T-helper 22 cell (primary cell): ENCODE data around the gene CUL9.

Experiments
- DNase-seq: peaks from one replicate; pipeline ENCODE4 v3.0.0-alpha.2; 2020; ENCODE audit warnings: low read depth

Gene CUL9

DNA sequence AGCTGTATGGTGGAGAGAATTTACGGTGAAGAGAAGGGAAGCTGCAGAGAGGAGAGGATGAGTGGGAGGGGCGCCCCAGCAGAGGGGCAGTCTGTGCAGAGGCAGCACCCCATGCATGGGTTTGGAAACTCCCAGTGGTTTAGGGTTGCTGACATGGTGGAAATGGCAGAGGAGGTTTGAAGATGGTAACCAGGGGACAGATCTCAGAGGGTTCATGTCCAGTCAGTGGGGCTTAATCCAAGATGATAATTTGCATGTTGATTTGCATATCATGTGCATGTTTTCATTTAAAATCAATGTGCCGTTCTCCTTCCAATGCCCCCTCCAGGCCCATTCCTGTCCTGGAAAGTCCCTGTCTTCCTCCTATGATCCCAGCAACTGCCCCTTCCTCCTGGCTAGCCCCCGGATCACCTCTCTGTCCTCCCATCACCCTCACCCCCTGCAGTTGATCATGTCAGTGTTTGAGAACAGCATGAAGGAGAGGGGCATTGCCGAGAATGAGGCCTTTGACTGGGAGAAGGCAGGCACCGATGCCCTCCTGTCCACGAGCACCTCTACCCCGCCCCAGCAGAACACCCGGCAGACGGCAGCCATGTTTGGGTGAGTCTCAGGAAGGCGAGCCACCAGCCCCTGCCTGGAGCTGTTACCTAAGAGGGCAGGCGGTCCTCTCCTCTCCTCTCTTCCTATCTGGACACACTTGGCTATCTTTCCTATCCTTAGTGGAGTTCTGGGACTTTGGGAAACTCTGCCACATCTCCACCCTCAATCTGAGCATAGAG lies 75.6 kb downstream of the CUL9 start:
- no peak for DNase-seq

DNA sequence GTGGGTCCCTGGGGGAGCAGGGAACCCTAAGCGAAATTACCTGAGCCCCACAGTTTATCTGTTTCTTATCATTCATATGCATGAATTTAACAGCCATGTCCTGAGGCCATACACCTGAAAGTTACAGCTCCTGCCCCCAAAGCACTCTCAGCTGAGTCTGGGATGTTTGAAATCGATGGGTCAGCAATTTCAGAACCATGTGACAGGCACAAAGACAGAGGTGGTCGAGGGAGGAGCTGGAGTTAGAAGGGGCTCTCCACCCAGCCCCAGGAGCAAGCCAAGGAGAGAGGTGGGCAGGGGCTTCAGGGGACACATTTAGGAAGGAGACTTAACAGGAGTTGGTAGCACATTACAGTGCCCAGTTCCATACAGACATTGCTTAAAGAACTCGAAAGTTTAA lies 76.2 kb downstream of the CUL9 start:
- DNase-seq = no peak

DNA sequence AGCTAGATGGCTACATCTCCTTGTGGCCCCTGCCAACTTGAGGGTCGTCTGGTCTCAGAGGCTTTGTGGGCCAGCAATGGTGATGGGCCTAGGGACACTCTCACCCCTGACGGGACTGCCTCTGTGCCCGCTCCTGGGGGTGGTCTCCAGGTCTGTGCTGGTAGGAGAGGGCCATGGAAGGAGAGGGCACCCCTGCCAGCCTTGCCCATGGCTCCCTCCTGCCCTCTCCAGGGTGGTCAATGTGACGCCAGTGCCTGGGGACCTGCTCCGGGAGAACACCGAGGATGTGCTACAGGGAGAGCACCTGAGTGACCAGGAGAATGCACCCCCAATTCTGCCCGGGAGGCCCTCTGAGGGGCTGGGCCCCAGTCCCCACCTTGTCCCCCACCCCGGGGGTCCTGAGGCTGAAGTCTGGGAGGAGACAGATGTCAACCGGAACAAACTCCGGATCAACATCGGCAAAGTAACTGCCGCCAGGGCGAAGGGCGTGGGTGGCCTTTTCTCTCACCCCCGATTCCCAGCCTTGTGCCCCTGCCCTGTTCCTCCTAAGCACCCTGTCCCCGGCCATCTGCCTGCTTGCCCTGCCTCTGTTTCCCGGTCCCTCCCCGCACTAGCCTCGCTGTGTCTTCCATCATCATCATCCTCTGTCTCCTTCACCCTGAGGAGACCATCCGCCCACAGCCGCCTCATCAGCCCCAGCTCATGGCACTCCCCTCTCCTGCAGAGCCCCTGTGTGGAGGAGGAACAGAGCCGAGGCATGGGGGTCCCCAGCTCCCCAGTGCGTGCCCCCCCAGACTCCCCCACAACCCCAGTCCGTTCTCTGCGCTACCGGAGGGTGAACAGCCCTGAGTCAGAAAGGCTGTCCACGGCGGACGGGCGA lies 77.1 kb downstream of the CUL9 start:
- DNase-seq = no peak

DNA sequence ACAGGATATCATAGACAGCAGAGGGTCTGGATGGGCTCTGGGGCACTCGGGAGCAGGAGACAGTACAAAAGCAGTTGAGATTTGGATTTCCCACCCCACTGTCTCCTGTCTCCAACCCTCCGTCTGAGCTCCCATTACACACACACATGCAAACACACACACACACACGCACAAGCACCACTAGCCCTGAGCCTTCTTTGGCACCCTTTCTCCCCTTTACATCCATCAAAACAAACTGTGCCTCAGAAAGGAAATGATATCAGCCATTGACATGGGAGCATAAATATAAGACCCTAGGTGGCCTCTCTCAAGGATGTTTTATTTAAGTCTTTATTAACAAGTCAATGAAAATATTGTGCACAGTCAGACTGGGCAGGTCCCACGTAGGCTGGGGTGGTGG lies 78.8 kb downstream of the CUL9 start:
- no peak for DNase-seq

DNA sequence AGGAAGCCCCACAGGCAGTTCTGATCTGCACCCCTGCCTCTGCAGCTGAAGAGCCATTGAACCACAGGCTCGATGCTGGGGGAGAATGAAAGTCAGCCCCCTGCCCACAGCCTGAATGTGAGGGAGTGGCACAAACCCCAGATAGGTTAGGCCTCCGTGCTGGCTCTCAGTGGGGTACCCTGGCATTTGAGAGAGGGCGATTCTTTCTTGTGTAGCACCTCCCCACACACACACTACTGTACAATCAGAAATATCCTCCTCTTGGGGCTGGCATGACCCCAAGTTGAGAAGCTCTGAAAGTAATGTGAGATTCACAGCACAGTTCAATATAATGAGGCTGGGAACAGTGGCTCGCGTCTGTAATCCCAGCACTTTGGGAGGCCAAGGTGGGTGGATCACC lies 79.2 kb downstream of the CUL9 start:
- DNase-seq = no peak

DNA sequence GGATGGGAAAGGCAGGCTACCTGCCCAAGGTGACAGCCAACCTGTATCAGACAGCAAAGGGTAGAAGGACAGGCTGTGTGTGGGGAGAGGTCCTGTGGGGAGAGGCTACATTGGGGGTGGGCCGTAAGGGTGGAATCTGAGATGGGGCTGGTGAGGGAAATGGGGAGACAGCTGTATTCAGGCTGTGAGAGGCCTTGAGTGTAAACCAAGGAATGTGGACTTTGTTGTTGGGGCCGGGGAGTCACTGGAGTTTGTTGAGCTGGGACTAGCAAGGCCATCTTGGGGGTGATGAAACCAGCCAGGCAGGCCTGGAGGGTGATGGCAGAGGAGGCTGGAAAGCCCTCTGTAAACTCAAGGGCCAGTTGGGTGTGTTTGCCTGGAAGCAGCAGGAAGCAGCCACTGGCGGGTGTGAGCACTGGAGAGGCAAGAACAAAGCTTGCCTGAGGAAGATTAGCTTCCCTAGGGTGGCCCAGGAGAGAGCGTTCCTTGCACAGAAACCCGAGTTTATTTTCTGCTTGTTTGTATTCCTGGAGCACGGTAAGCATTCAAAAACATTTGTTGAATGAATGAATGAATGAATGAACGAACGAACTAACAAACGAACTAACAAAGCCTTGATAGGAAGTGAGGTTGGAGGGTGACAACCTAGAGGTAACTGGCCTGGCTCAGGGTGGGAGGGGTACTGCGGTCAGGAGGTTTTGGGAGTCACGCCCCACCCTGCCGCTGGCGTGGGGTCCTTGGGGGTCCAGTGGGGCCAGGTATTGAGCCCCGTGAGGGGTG lies 80.2 kb downstream of the CUL9 start:
- DNase-seq = no peak

DNA sequence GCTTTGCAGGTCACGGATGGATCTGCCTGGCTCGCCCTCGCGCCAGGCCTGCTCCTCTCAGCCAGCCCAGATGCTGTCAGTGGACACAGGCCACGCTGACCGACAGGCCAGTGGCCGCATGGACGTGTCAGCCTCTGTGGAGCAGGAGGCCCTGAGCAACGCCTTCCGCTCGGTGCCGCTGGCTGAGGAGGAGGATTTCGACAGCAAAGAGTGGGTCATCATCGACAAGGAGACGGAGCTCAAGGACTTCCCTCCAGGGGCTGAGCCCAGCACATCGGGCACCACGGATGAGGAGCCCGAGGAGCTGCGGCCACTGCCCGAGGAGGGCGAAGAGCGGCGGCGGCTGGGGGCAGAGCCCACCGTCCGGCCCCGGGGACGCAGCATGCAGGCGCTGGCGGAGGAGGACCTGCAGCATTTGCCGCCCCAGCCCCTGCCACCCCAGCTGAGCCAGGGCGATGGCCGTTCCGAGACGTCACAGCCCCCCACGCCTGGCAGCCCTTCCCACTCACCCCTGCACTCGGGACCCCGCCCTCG lies 80.9 kb downstream of the CUL9 start:
- DNase-seq = no peak

DNA sequence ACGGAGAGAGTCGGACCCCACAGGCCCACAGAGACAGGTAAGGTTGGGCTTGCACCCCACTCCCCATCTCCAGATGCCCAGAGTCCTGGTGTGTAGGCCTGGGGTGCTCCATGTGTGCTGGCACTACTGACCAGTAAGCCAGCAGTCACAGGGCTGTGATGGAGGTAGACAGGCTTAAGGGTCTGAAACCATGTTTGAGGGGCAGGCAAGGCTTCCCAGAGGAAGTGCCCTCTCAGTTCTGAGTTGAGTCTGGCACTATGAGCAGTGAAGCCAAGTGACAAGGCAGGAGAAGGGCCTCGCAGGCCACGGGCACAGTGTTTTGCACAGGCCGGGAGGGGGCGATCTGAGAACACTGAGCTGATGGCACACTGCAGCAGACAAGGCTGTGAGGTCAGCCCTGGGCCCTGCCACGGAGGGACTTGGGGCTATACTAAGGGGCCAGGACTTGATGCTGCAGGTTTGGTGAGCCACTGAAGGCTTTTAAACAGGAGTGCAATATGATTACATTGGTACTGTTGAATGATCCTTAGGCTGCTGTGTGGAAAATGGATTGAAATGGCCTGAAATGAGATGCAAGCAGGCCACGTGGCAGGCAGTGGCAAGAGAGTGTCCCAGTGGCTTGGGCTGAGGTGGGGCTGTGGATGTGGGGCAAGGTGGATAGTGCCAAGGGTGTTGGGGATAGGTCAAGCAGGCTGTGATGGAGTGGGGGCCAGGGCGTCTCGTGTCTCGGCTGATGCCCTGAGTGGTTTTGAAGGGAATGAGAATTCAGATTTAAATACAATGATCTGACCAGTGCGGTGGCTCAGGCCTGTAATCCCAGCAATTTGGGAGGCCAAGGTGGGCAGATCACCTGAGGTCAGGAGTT lies 81.5 kb downstream of the CUL9 start:
- peak; percentile 46 for DNase-seq

DNA sequence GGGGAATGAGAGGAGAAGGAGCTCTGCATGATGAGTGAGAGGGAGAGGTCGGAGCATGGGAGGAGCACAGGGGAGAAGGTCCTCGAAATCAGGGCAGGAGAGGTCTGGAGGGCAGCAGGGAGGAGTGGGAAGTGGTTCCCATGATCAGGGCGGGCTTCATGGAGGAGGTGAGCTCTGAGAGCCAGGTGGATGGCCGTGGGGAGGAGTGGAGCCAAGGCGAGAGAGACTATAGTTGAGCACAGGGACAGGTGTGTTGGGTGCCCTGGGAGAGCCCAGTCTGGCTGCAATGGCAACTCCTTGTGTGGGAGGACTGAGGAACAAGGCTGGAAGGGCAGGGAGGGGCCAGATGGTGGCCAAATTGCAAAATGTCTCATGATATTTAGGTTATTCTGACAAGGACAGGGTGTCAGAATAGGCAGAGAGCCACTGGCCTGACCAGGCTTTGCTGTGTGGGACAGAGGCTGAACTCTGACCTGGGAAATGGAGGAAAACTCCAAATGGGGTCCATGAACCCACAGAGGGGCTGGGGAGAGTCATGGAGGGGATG lies 82.7 kb downstream of the CUL9 start:
- DNase-seq = no peak

DNA sequence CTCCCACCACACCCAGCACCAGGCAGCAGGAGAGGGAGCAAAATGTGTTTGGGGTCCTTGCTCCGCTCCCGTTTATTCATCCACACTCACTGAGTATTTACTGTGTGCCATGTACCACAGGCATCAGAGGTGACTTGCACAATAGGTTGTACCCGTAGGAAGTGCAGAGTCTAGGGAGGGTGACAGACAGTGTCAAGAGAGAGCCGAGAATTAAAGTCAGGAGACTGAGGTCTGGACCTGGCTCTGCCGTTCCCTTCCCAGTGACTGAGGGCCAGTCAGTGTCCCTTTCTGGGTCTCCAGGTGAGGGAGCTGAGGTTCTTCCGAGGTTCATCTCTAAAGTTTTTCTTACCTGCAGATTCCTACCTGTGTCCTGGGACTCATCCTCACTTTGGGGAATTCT lies 83.6 kb downstream of the CUL9 start:
- DNase-seq = no peak

DNA sequence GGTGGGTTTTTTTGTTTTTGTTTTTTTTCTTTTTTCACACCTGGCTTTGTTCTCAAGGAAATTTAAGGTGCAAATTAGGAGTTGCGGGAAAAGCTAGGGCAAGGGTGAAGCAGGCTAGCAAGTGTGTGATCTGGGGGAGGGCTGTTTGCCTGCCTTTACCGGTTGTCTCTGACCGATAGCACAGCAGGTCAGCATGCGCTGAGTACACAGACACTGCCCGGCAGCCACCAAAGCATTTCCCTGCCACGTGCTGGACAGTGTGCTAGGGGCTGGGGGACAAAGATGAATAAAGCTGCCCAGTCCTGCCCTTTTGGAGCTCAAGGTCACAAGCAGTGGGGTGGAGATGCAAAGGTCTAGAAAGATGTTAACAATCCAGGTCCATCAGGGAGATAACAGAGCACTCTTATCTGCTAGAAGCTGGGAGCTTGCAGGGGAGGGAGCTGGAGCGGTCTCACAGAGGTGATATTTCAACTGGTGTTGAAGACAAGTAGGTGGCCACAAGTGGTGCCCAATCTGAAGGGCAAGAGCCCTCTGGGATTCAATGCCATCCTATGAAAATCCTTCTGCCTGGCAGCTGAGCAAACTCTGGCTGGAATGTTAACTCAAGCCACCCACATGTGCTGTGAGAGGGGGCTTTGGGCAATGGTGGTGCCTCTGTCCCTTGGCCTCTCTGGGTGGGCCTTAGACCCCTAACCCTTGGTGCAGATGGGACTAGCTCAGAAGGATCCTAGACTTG lies 85.8 kb downstream of the CUL9 start:
- no peak for DNase-seq

DNA sequence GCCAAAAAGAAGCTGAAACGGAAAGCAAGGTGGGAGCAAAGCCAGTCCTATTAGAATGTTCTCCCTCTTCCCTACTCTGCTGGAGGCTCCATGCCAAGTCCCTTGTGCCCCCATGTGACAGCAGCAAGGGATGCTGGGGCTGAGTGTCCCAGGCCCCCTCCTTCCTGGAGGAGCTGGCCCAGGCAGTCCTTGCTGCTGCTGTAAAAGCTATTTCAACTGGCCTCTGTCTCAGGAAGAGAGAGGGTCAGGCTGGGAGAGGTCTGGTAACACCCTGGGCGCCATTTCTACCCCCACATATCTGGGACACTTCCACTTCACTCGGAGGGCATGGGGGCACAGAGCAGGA lies 86.3 kb downstream of the CUL9 start:
- DNase-seq = no peak

DNA sequence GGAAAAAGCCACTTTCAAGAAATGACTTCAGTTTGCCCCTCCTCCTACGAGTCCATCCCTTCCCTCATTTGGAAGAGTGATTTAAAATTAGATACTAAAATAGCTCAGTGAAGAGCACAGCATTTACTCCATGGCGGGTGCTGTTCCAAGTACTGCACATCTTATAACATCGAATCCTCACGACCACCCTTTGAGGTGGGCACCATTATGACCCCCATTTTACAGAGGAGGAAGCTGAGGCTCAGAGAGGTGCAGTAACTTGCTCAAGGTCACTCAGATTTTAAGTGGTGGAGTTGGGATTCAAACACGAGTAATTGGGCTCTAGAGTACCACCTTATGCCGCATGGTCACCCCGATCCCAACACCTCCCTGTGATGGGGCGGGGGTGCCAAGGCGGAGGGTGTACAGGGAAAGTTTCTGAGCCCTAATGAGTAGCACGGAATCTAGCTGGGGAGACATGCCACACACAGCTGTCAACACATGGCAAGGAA lies 86.8 kb downstream of the CUL9 start:
- DNase-seq = no peak

DNA sequence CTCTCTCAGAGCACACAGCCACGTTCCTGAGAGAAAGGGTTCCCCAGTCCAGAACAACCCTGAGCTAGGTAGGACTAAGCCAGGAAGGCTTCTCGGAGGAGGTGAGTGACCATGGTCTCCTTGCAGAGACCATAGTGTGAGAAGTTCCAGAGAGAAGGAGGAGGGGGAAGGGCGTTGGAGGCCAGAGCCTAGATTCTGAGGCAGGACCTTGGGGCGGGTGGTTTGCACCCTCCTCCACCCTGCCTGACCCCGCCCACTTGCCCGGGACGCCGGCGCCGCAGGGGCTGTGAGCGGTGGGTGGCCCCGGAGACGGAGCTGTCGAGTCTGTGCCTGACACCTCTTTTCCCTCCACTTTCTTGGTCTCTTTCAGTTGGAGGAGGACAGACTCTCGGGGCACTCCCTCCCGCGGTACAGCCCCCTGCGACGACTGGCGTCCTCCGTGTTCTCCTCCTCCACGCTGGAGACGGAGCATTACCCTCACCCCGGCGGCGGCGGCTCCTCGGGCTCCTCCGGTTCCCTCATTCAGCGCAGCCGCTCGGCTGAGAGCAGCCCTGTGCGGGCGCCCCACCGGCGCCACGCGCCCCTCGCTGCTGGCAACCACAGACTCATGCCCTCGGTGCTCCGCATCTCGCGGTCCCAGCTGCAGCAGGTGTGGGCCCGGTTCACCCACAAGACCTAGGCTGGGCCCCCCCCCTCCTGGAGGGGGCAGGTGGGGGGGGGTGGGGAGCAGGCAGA lies 87.4 kb downstream of the CUL9 start:
- DNase-seq = no peak

DNA sequence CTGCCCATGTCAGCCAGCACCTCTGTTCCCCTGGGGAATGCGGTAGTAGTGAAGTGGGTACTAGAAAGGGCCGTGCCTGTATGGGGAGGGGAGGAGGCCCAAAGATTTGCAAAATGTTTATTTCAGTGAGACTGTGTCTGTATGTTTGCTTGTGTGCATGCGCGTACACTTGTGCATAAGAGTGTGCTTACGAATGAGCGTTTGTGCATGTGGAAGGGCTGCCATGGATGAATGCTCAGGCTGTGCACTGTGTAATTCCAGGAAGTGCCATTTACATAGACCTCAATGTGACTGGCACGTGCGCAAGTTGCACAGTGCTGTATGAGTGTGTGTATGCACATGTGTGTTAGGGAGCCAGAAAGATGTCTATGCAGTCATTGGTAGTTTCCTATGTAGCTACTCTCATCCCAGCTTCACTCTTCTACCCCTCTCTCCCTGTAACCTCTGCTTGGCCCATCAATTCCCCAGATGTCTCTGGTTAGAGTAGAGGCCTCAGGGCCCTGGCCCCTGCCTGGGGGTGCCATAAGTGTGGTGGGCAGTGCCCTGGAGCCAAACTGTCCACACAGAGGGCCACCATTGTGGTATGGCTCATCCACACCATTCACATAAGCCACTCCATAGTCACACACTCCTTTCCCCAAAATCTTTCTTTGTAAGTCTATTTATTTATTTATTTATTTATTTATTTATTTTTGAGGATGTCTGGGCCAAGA lies 89.3 kb downstream of the CUL9 start:
- no peak for DNase-seq

DNA sequence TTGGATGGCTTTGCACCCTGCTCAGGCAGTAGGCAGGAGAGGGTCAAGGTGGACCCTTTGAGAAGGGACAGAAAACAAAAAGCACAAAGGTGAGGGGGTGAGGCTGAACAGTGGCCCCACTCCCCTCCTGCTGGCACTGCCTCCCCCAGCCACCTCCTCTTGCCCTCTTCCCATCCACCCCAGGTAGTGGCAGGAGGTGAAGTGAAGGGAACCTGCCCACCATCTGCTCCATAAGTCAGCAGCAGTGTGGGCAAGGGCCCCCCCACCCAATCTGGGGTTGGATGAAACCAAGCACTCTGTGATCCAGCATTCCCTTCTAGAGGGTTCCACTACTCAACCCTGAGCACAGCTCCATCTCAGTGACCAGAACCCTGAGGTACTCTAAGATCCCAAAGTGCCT lies 89.9 kb downstream of the CUL9 start:
- DNase-seq = no peak

DNA sequence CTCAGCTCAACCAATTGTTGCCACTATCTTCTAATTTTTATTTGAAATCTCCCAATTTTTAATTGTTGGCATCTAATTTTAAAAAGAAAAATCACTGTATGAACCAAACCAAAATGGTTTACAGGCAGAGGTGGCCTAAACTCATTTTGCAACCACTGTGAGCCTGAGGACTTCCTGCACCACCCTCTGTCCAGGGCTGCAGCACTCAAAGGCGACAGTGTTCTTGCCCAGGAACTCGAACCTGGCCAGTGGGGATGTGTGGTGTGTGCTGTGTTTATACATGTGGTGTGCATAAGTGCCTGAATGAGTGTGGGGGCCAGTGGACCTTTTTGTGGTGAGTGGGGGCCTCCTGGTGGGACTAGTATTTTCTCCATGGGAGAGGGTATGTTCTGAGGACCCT lies 91.7 kb downstream of the CUL9 start:
- DNase-seq = no peak
